ENCODE data around the gene NLRX1.

The NLRX1 gene

GRCh38 chr11:119205080-119205479 lies 36.6 kb downstream of the NLRX1 start:
- CTCF ChIA-PET, result interaction anchor here (0.9 to 4.5 kb wide), 14 partner anchors 8 to 118 kb away, joined by 3 to 43 read pairs (median 6); partner anchors contain the start of gene C2CD2L

GRCh38 chr11:119205574-119206510 lies 37.3 kb downstream of the NLRX1 start, which contains the start of gene CBL:
TSS of gene CBL (plus strand) at chr11:119206339. CDS start at chr11:119206418, 79 bp downstream.
- TF ChIP-seq CTCF (IDR thresholded peaks at IDR 0.05; ENCODE audit: control extremely low read depth, extremely low read depth, low read depth, missing control alignments), result peak; percentile 81
- DNase-seq (ENCODE audit: extremely low spot score), result peak; percentile 95
- CTCF ChIA-PET, result interaction anchor here (0.6 to 4.5 kb wide), 43 partner anchors 7 to 516 kb away, joined by 3 to 43 read pairs (median 3); partner anchors contain the start of genes C2CD2L, DPAGT1, HINFP and HMBS
- POLR2A ChIA-PET, result interaction anchor here (1.1 kb wide), 1 partner anchor 111 kb away, joined by 5 read pairs; a partner anchor contains a TSS

More at GRCh38 chr11:119205080-119205479, 36.6 kb downstream of the NLRX1 start:
- POLR2A ChIA-PET, result interaction anchor here (0.5 kb wide), 1 partner anchor 41 kb away, joined by 3 read pairs; no protein-coding TSS in a partner anchor
- DNase-seq (ENCODE audit: extremely low spot score), result peak; percentile 25
- no peak for TF ChIP-seq CTCF (IDR thresholded peaks at IDR 0.05; ENCODE audit: control extremely low read depth, extremely low read depth, low read depth, missing control alignments)

- CTCF ChIA-PET, result interaction anchor here (0.6 to 4.5 kb wide), 41 partner anchors 10 to 517 kb away, joined by 3 to 43 read pairs (median 3); partner anchors contain the start of genes DPAGT1, HINFP and HMBS
Measured at GRCh38 chr11:119206511-119207414, 38.2 kb downstream of the NLRX1 start.

GRCh38 chr11:119207415-119207960 lies 39.0 kb downstream of the NLRX1 start:
- no peak for DNase-seq (ENCODE audit: extremely low spot score)
- ChIA-PET CTCF (interaction anchor here (1.0 to 4.5 kb wide), 8 partner anchors 9 to 115 kb away, joined by 3 to 43 read pairs (median 9); no protein-coding TSS in a partner anchor), POLR2A (interaction anchor here (1.0 kb wide), 1 partner anchor 44 kb away, joined by 3 read pairs; no protein-coding TSS in a partner anchor)
- no peak for TF ChIP-seq CTCF (IDR thresholded peaks at IDR 0.05; ENCODE audit: control extremely low read depth, extremely low read depth, low read depth, missing control alignments)

More at GRCh38 chr11:119206511-119207414, 38.2 kb downstream of the NLRX1 start:
- TF ChIP-seq CTCF (IDR thresholded peaks at IDR 0.05; ENCODE audit: control extremely low read depth, extremely low read depth, low read depth, missing control alignments), result no peak
- POLR2A ChIA-PET, result interaction anchor here (1.0 to 1.1 kb wide), 2 partner anchors 43 to 112 kb away, joined by 3 to 5 read pairs; a partner anchor contains a TSS
- DNase-seq (ENCODE audit: extremely low spot score), result peak; percentile 76

GRCh38 chr11:119209186-119209585 lies 40.7 kb downstream of the NLRX1 start:
- no peak for TF ChIP-seq CTCF (IDR thresholded peaks at IDR 0.05; ENCODE audit: control extremely low read depth, extremely low read depth, low read depth, missing control alignments)
- ChIA-PET CTCF (interaction anchor here (0.9 to 1.7 kb wide), 3 partner anchors 11 to 51 kb away, joined by 3 read pairs; no protein-coding TSS in a partner anchor), POLR2A (no interaction called here)
- no peak for DNase-seq (ENCODE audit: extremely low spot score)
